ENCODE data around the gene GLRX5. TPM values are rescaled to one million over a fixed set of nuclear protein-coding genes. Genes with fewer than 3 reads are reported as not detected.

The GLRX5 gene
- polyA plus RNA-seq, 2 of the 4 experiments (the other 2 are of a cell fraction): 51.2 to 73.2 TPM

GRCh38 chr14:95522556-95522955 lies 12.3 kb upstream of the GLRX5 start:
- TF ChIP-seq MAX (IDR thresholded peaks at IDR 0.05): no peak
- TF ChIP-seq NR3C1 (IDR thresholded peaks at IDR 0.05): no peak
- TF ChIP-seq, protein P1, sequence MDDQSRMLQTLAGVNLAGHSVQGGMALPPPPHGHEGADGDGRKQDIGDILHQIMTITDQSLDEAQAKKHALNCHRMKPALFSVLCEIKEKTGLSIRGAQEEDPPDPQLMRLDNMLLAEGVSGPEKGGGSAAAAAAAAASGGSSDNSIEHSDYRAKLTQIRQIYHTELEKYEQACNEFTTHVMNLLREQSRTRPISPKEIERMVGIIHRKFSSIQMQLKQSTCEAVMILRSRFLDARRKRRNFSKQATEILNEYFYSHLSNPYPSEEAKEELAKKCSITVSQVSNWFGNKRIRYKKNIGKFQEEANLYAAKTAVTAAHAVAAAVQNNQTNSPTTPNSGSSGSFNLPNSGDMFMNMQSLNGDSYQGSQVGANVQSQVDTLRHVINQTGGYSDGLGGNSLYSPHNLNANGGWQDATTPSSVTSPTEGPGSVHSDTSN (IDR thresholded peaks at IDR 0.05): no peak
- no peak for TF ChIP-seq ZNF302 (CRISPR knock-in tag; IDR thresholded peaks at IDR 0.05)
- no peak for TF ChIP-seq FOSL2 (IDR thresholded peaks at IDR 0.05)
- no peak for TF ChIP-seq FOSL2 (CRISPR knock-in tag; IDR thresholded peaks at IDR 0.05)
- TF ChIP-seq ESRRA (IDR thresholded peaks at IDR 0.05; ENCODE audit: borderline replicate concordance, low read length): no peak
- no peak for TF ChIP-seq RARB (CRISPR knock-in tag; IDR thresholded peaks at IDR 0.05)
- no peak for TF ChIP-seq NFE2L2 (conservative IDR thresholded peaks at IDR 0.05; ENCODE audit: low read length)
- no peak for TF ChIP-seq RCOR1 (IDR thresholded peaks at IDR 0.05; ENCODE audit: low read depth, low read length)
- TF ChIP-seq POLR2AphosphoS2 (conservative IDR thresholded peaks at IDR 0.05; ENCODE audit: low read length): no peak
- TF ChIP-seq CHD4 (IDR thresholded peaks at IDR 0.05; ENCODE audit: borderline replicate concordance): no peak
- TF ChIP-seq TP53 (CRISPR knock-in tag; IDR thresholded peaks at IDR 0.05): no peak
- TF ChIP-seq EP300 (IDR thresholded peaks at IDR 0.05): no peak
- no peak for TF ChIP-seq FOSB (CRISPR knock-in tag; IDR thresholded peaks at IDR 0.05)
- no peak for TF ChIP-seq RFX5 (IDR thresholded peaks at IDR 0.05)
- TF ChIP-seq JUNB (IDR thresholded peaks at IDR 0.05): no peak

DNA sequence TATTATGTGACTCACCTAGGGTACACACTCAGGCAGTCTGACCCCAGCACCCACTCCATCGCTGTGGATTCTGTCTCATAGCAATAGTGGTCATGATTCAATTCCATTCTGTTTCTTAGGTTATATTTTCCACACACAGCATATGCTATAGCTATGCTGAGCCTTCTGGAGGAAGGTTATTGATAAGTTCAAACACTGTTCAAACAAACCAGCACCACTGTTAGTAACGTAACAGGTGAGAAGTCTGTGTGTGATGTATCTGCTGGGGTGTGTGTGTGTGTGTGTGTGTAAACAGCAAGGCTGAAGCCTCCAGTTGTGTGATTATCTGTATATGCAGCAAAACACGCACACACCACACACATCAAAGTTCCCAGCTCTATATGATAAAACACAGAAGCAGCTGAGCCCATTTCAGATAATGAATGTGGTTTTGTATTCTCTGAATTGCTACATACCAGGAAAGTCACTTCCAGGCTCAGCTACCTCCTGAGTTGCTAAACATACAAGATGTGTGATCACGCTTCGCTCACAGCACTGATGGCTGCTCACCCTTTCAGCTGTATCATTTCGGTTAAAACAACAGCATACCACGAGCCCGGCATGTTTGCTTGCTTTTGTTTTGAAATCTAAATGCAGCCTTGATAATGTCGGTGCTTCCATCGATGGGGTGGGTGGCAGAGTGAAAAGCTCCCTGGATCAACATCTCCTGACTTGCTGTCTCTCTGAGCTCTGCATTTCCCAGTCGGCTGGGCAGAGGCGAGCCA lies 11.6 kb upstream of the GLRX5 start:
- H3K4me2 ChIP-seq: no peak overlapping the region
- no peak overlapping the region for H3K4me3 ChIP-seq
- FAIRE-seq: no peak
- H3K4me1 ChIP-seq: peaks cover 35% of the 10 kb centered on the region
- no peak for DNase-seq (ENCODE audit: low read depth in 1 of 2, low spot score in 1 of 2)
- no peak for ATAC-seq
- 75% methylated on average over 12 of the region's 12 CpGs for WGBS (ENCODE audit: missing lambda C conversion rate)
- POLR2A ChIA-PET: interaction anchor here (0.7 kb wide), 1 partner anchor 11 kb away, joined by 3 read pairs; the partner anchor contains the start of gene GLRX5
- peak overlapping the region in 1 of 2 experiments; percentile 59; a peak in 1 of 6 replicates for H3K27ac ChIP-seq
- no peaks in the 10 kb centered on the region for H3K9me3 ChIP-seq
- CTCF ChIA-PET: interaction anchor here (1.1 to 7.8 kb wide), 3 partner anchors 14 to 91 kb away, joined by 3 to 133 read pairs (median 6); no protein-coding TSS in a partner anchor
- no peak for TF ChIP-seq ZFP36 (IDR thresholded peaks at IDR 0.05; ENCODE audit: borderline replicate concordance, partially characterized antibody)
- no peak for TF ChIP-seq CBX2 (IDR thresholded peaks at IDR 0.05; ENCODE audit: borderline replicate concordance, low read depth)
- TF ChIP-seq POLR2AphosphoS2 (conservative IDR thresholded peaks at IDR 0.05; ENCODE audit: low read length): no peak
- no peak for TF ChIP-seq MAZ (IDR thresholded peaks at IDR 0.05; ENCODE audit: borderline replicate concordance, low read depth, low read length)
- TF ChIP-seq, protein P2, sequence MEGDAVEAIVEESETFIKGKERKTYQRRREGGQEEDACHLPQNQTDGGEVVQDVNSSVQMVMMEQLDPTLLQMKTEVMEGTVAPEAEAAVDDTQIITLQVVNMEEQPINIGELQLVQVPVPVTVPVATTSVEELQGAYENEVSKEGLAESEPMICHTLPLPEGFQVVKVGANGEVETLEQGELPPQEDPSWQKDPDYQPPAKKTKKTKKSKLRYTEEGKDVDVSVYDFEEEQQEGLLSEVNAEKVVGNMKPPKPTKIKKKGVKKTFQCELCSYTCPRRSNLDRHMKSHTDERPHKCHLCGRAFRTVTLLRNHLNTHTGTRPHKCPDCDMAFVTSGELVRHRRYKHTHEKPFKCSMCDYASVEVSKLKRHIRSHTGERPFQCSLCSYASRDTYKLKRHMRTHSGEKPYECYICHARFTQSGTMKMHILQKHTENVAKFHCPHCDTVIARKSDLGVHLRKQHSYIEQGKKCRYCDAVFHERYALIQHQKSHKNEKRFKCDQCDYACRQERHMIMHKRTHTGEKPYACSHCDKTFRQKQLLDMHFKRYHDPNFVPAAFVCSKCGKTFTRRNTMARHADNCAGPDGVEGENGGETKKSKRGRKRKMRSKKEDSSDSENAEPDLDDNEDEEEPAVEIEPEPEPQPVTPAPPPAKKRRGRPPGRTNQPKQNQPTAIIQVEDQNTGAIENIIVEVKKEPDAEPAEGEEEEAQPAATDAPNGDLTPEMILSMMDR (IDR thresholded peaks at IDR 0.05): no peak
- no peak for TF ChIP-seq SMC3 (IDR thresholded peaks at IDR 0.05)
- TF ChIP-seq TFCP2L1 (CRISPR knock-in tag; IDR thresholded peaks at IDR 0.05): no peak
- TF ChIP-seq NR3C1 (IDR thresholded peaks at IDR 0.05): no peak
- no peak for TF ChIP-seq KDM5A (IDR thresholded peaks at IDR 0.05)
- TF ChIP-seq GATA3 (IDR thresholded peaks at IDR 0.05; ENCODE audit: borderline replicate concordance): no peak
- TF ChIP-seq HMGXB4 (CRISPR knock-in tag; IDR thresholded peaks at IDR 0.05; ENCODE audit: borderline replicate concordance): no peak
- TF ChIP-seq FOXS1 (CRISPR knock-in tag; IDR thresholded peaks at IDR 0.05): no peak
- TF ChIP-seq RARB (CRISPR knock-in tag; IDR thresholded peaks at IDR 0.05): no peak

More at GRCh38 chr14:95522556-95522955, 12.3 kb upstream of the GLRX5 start:
- no peak for FAIRE-seq
- Histone ChIP-seq H3K27ac (no peak overlapping the region), H3K9me3 (no peaks in the 10 kb centered on the region), H3K4me2 (no peak overlapping the region), H3K4me1 (peaks cover 33% of the 10 kb centered on the region), H3K4me3 (no peak overlapping the region)
- DNase-seq (ENCODE audit: low read depth in 1 of 2, low spot score in 1 of 2): no peak
- 66% methylated on average over 4 of the region's 4 CpGs for WGBS (ENCODE audit: missing lambda C conversion rate)
- ATAC-seq: no peak
- ChIA-PET CTCF (interaction anchor here (1.6 to 7.8 kb wide), 2 partner anchors 79 to 90 kb away, joined by 6 to 133 read pairs; no protein-coding TSS in a partner anchor), POLR2A (interaction anchor here (0.7 kb wide), 1 partner anchor 12 kb away, joined by 3 read pairs; the partner anchor contains the start of gene GLRX5)
